OCI-LY7 (cell line): ENCODE results near the gene RETREG2. TPM values are rescaled to one million over a fixed set of nuclear protein-coding genes. Genes with fewer than 3 reads are reported as not detected.

Experiments used
- Bru-seq: library from RNA; stranded (reverse); fragments of 400-500 nt; gene quantifications from one replicate; lab custom pipeline; 2021; lab: Mats Ljungman, UMichigan
- BruChase-seq, 2 experiments: library from RNA; stranded (reverse); fragments of 400-500 nt; gene quantifications; one replicate each; lab custom pipeline; 2021; lab: Mats Ljungman, UMichigan
- BruUV-seq: library from RNA; stranded (reverse); fragments of 400-500 nt; replicated peaks from 2 replicates; lab custom pipeline; 2021; lab: Mats Ljungman, UMichigan
- CTCF ChIA-PET: fragments of 300-600 bp; sonication (Branson Sonifier 250); formaldehyde crosslinking; loops from one replicate; lab custom pipeline; 2022; ENCODE audit warnings: antibody characterized with exemption; ENCODE audit not compliant: unreplicated experiment; lab: Charles Lee
- POLR2A ChIA-PET: fragments of 300-600 bp; sonication (Branson Sonifier 250); formaldehyde crosslinking; loops from one replicate; lab custom pipeline; 2022; ENCODE audit warnings: antibody characterized with exemption; lab: Charles Lee
- DNase-seq: peaks from one replicate; pipeline ENCODE4 v3.0.0-alpha.2; 2015; ENCODE audit warnings: low spot score
- H2AFZ ChIP-seq: fragments of 200-600 bp; sonication (generic), shearing (Covaris generic); 2 replicates; pipeline ENCODE4 v1.6.1; 2014; ENCODE audit warnings: mild to moderate bottlenecking, antibody characterized with exemption, low read length, moderate library complexity
- H3K27ac ChIP-seq: fragments of 200-600 bp; sonication (generic); 2 replicates; pipeline ENCODE4 v1.5.1; 2014; ENCODE audit warnings: mixed run types, low read depth, mild to moderate bottlenecking, moderate library complexity, low read length, inconsistent platforms; ENCODE audit not compliant: poor library complexity, severe bottlenecking
- H3K36me3 ChIP-seq: fragments of 200-600 bp; sonication (generic); 2 replicates; pipeline ENCODE4 v1.6.1; 2014; ENCODE audit warnings: mild to moderate bottlenecking, antibody characterized with exemption, low read length, moderate library complexity, mixed read lengths; ENCODE audit not compliant: insufficient read depth
- H3K4me1 ChIP-seq: fragments of 200-600 bp; sonication (generic); 2 replicates; pipeline ENCODE4 v1.5.1; 2014; ENCODE audit warnings: mild to moderate bottlenecking, low read length; ENCODE audit not compliant: insufficient read depth, poor library complexity, severe bottlenecking
- H3K4me2 ChIP-seq: fragments of 200-600 bp; sonication (generic); 2 replicates; pipeline ENCODE4 v1.6.1; 2014; ENCODE audit warnings: mild to moderate bottlenecking, low read length
- H3K4me3 ChIP-seq: fragments of 200-600 bp; sonication (generic); 2 replicates; pipeline ENCODE4 v1.5.1; 2014; ENCODE audit warnings: mild to moderate bottlenecking, low read depth, low read length; ENCODE audit not compliant: poor library complexity, severe bottlenecking
- H3K79me2 ChIP-seq: fragments of 200-600 bp; sonication (generic); 2 replicates; pipeline ENCODE4 v1.6.1; 2016; ENCODE audit warnings: low read depth, mild to moderate bottlenecking, low read length, moderate library complexity, mixed read lengths; ENCODE audit not compliant: insufficient read depth
- H3K9me2 ChIP-seq: fragments of 200-600 bp; sonication (generic); 2 replicates; pipeline ENCODE4 v1.6.1; 2016; ENCODE audit warnings: mild to moderate bottlenecking, low read length, mixed read lengths; ENCODE audit not compliant: insufficient read depth
- H3K9me3 ChIP-seq: fragments of 200-600 bp; sonication (generic); 2 replicates; pipeline ENCODE4 v1.6.1; 2014; ENCODE audit warnings: mild to moderate bottlenecking, mixed run types, low read length, mixed read lengths
- H4K20me1 ChIP-seq: fragments of 200-600 bp; sonication (generic); 2 replicates; pipeline ENCODE4 v1.6.1; 2014; ENCODE audit warnings: mild to moderate bottlenecking, antibody characterized with exemption, low read length, moderate library complexity, mixed read lengths; ENCODE audit not compliant: insufficient read depth
- CTCF ChIP-seq: fragments of 200-600 bp; sonication (generic); conservative IDR thresholded peaks from 2 replicates; pipeline ENCODE4 v1.5.1; 2014; ENCODE audit warnings: mild to moderate bottlenecking, antibody characterized with exemption, low read length, moderate library complexity, mixed read lengths
- EZH2phosphoT487 ChIP-seq: fragments of 200-600 bp; sonication (generic); IDR thresholded peaks from 2 replicates; pipeline ENCODE4 v1.6.1; 2018; ENCODE audit warnings: low read depth, borderline replicate concordance, mild to moderate bottlenecking, mixed run types, antibody characterized with exemption, low read length, moderate library complexity, mixed read lengths
- intact Hi-C: fragments of 100-400 bp; cut with micrococcal nuclease; formaldehyde crosslinking; loops from one replicate; pipeline ENCODE4 v1.10.0; 2022; ENCODE audit not compliant: unreplicated experiment
- long read RNA-seq: library from polyadenylated mRNA; stranded (forward); transcript quantifications from one replicate; pipeline ENCODE4 v2.0.0, GENCODE V29; 2022
- total RNA-seq, 2 experiments: library from RNA; depleted of rRNA in 1 of 2; stranded (reverse); fragments of >200 nt in 1 of 2; shearing (Covaris generic) in 1 of 2; gene quantifications; 2 replicates each; pipeline ENCODE4 v1.2.3, GENCODE V29; 2014 to 2022

Gene RETREG2, protein sequence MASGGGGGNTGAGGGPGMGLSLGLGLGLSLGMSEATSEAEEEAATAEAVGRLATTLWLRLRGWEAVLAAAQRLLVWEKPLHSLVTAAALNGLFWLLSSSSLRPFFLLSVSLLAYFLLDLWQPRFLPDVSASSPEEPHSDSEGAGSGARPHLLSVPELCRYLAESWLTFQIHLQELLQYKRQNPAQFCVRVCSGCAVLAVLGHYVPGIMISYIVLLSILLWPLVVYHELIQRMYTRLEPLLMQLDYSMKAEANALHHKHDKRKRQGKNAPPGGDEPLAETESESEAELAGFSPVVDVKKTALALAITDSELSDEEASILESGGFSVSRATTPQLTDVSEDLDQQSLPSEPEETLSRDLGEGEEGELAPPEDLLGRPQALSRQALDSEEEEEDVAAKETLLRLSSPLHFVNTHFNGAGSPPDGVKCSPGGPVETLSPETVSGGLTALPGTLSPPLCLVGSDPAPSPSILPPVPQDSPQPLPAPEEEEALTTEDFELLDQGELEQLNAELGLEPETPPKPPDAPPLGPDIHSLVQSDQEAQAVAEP
- total RNA-seq (2014; rRNA removed; shearing (Covaris generic)): 44.9 and 59.1 TPM in 2 replicates
- 74.6 and 88.2 TPM in 2 replicates for total RNA-seq (2022)
- Bru-seq, nascent RNA: percentile 68 among the genes with signal in this experiment
- BruChase-seq, experiment 1, labeled RNA remaining after a 6-hour chase: percentile 76 among the genes with signal in this experiment
- percentile 84 among the genes with signal in this experiment for BruChase-seq, experiment 2, labeled RNA remaining after a 2-hour chase
- long read RNA-seq, full-length matches to known transcripts: 28 of 577 reads
- long read RNA-seq, partial matches to known transcripts: 544 of 577 reads
- long read RNA-seq, other reads (novel, unspliced or antisense): 5 of 577 reads

DNA sequence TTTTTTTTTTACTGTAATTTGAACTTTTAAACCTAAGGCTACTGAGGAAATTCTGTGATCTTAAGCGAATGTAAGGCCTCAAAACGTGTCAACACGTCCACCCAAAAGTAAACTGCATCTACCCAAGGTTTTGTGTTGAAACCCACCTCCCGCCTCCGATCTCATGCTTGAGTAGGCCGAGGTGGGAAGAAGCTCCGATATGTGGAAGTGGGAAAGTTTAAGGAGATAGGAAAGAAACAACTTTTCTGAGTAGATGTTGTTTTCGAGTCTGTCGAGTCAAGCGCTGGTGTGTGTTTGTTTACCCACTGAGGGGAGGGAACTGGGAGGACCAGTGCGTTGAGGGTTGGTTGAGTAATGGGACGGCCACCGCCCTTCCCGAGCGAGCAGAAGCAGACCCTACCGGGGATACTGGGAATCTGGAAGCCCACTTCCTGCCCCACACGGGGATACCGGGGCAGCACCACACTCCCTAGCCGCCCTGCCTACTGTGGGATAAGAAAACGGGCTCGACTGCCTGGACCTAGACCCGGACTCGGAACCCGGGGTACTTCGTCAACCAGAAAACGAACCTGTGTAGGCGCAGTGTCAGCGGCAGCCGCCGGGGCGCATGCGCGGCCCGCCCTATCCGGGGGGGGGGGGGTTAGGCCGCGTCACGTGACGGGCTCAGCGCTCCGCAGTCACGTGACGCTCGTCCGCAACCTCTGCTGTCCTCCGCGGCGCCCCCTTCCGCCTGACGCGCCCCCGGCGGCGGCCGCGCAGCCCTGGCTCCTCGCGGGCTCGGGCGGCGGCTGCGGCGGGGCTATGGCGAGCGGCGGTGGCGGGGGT is at the start of gene RETREG2:
Gene RETREG2 (plus strand): TSS at position 724 of the 825 bp plus-strand sequence. CDS start 78 bp downstream, at position 802.
- Histone ChIP-seq H3K9me2 (no peaks in the 10 kb centered on the region), H3K9me3 (no peaks in the 10 kb centered on the region), H3K4me2 (peak within 1 kb of the TSS; percentile 95), H3K27ac (peak within 1 kb of the TSS; percentile 92), H3K79me2 (peaks cover 26% of the 10 kb centered on the region; the same call in 1 of the 2 replicates), H4K20me1 (0 out of 2 replicates have a peak, but pooled peaks cover 10% of the 10 kb centered on the region), H3K4me3 (peak within 1 kb of the TSS; percentile 88), H3K4me1 (peaks cover 18% of the 10 kb centered on the region), H2AFZ (peak within 1 kb of the TSS; percentile 56), H3K36me3 (peaks cover 61% of the 10 kb centered on the region)
- DNase-seq: peak; percentile 95
- ChIA-PET POLR2A (interaction anchor here (0.7 to 3.3 kb wide), 5 partner anchors 29 to 364 kb away, joined by 4 to 23 read pairs (median 7); partner anchors contain the start of genes ANKZF1, ATG9A and ZFAND2B), CTCF (interaction anchor here (1.5 kb wide), 1 partner anchor 31 kb away, joined by 3 read pairs; no protein-coding TSS in a partner anchor)
- TSS peak; percentile 78 for BruUV-seq
- TF ChIP-seq EZH2phosphoT487 (no peak), CTCF (peak; percentile 57)
- intact Hi-C loops: loop anchor here (1.0 to 5.0 kb wide), 8 partner anchors 29 to 365 kb away; partner anchors contain the start of genes ANKZF1, ATG9A, CHPF and DNAJB2

GRCh38 chr2:219128396-219128795 is 49.7 kb upstream of the RETREG2 start:
- no TSS peak for BruUV-seq
- POLR2A ChIA-PET: interaction anchor here (0.5 kb wide), 1 partner anchor 8 kb away, joined by 3 read pairs; no protein-coding TSS in a partner anchor

More at GRCh38 chr2:219128396-219128795, 49.7 kb upstream of the RETREG2 start:
- TF ChIP-seq EZH2phosphoT487 (no peak), CTCF (no peak)
- DNase-seq: no peak
- Histone ChIP-seq H3K4me2 (no peak overlapping the region), H3K4me3 (no peak overlapping the region), H3K36me3 (no peaks in the 10 kb centered on the region), H3K79me2 (no peaks in the 10 kb centered on the region), H3K9me2 (no peaks in the 10 kb centered on the region), H3K9me3 (no peaks in the 10 kb centered on the region), H3K4me1 (no peaks in the 10 kb centered on the region), H4K20me1 (no peaks in the 10 kb centered on the region), H3K27ac (no peak overlapping the region), H2AFZ (no peak overlapping the region)
- CTCF ChIA-PET: no interaction called here
- intact Hi-C loops: no loop called here
